GM18520 (cell line): ENCODE results near the gene FAM234B.
"Not testable (repeated sequence)": the region's sequence is repeated elsewhere in the genome, so short reads cannot be mapped to it uniquely, and the experiment has no call there.

ENCODE experiments used
- ATAC-seq: cut with Tn5 transposase; IDR thresholded peaks from one replicate; pipeline ENCODE4 v1.9.1; 2021; ENCODE audit not compliant: unreplicated experiment

The FAM234B gene

GRCh38 chr12:13052421-13052820 is 8.2 kb downstream of the FAM234B start:
- no peak for ATAC-seq

- not testable (repeated sequence) for ATAC-seq
Observed at GRCh38 chr12:13053617-13054016, 9.4 kb downstream of the FAM234B start.

DNA sequence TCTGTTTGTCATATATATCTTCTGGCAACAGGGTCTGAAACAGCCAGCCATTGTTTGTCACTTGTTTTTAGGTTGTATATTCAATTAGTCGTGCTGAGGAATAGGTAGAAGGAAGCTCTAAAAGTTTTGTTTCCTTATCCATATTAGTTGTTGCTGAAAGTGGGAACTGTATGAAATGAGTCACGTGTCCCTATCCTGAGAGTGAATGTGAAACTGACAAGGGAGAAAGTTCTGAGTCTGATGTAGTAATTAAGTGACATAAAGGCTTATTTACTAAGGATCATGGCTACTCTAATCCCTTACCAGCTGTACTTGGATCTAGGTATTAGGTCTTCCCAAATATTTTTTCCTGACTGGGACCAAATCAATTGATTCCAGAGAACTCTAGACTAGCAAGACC is 16.4 kb downstream of the FAM234B start:
- no peak for ATAC-seq

DNA sequence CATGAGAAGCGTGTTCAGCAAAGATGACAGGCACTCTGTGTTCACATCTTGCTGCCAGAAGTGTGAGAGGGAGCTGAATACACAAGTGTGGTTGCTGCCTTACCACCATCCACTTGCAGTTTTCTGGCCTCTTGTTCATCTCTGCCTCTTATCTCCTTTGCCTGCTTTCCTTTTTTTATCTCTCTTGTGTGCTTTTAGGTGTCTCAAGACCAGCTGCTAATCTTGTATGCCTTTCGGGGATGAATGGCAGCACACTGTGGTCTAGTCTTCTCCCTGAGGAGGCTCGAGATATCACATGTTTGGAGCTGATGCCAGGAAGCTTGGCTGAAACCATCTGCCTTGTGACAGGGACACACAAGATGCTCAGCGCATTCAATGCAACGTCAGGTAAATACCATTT is 17.2 kb downstream of the FAM234B start:
- no peak for ATAC-seq

GRCh38 chr12:13062669-13063068 is 18.5 kb downstream of the FAM234B start:
- ATAC-seq: no peak

DNA sequence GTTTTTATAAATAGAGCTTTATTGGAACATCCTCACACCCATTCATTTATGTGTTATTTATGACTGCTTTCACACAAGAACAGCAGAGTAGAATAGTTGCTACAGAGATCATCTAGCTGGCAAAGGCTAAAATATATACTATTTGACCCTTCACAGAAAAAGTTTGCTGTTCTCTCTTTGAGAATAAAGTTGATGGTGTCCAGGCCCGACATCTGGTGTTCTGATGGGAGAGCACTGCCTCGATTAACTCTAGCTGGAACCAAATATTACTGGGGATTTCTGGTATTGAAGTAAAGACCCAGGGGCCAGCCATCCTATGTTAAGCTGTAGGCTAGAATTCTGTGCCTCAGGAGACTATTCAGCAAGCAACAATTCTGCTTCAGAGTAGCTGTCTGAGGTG is 21.8 kb downstream of the FAM234B start:
- ATAC-seq: no peak

DNA sequence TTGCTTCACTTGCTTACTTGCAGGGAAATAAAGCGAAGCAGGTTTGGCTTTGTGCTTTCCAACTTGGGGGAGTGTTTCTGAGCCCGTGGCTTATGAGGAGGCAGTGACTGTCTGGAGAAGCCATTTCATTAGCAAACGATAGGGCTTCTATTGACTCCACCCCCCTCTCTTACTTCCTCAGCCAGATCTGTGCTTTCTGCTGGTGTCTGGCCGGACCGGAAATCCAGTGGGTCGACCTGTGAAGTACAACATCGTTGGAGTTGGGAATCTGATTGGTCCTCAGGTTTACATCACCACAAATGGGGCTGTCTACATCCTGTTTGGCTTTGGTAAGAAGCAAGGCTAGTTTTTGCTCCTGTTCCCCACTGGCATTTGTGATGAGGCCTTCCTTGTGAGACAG is 22.3 kb downstream of the FAM234B start:
- no peak for ATAC-seq

DNA sequence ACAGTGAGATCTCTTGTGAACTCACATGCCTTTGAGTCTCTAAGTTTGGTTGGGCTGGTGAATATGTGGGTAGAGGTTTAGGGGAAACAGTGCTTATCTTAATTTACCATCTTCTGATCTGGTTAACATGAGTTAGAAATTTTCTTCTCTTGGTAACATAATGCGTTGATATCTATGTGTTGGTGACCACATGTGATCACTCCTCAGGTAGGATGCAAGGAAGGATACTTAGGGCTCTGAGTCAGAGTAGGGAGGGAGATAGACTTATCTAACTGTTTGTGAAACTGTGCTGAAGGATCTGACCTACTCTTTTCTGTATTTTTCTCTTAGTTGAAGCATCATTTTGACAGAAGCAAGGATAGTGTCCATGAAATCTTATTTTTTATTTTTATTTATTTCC is 23.1 kb downstream of the FAM234B start:
- ATAC-seq: no peak

DNA sequence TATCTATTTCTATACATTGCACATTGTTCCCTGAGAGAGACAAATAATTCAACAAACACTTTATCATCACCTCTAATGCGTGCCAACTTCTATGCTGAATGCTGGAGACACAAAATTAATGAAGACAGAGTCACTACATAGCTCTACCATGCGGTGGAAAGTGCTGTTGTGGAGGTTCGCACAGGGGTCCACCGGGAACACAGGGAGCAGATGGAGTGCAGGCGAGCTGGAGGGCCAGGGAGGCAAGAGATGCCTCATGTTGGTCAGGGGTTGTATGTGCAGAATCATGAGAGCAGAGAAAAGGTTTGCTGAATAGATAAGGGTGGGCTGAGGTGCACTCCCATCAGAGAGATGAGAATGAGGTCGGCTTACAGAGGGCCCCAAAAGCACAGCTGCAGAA is 25.2 kb downstream of the FAM234B start:
- ATAC-seq: no peak

GRCh38 chr12:13071305-13072280 is 27.4 kb downstream of the FAM234B start:
- ATAC-seq: no peak

DNA sequence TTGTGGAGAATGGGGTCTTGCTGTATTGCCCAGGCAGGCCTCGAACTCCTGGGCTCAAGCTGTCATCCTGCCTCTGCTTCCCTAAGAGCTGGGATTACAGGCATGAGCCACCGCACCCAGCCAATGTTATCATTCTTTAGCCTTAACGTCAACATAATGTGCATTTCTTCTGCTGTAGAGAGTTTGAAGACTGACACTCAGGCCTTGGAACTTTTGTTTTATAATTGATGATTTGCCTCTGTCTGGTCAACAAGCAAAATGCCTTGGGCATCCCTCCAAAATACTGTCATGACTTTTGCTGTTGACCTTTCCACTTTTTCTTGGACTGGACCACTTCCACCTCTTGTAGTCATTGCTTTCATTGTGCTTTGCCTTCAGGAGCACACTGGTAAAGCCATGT is 29.0 kb downstream of the FAM234B start:
- ATAC-seq: no peak

DNA sequence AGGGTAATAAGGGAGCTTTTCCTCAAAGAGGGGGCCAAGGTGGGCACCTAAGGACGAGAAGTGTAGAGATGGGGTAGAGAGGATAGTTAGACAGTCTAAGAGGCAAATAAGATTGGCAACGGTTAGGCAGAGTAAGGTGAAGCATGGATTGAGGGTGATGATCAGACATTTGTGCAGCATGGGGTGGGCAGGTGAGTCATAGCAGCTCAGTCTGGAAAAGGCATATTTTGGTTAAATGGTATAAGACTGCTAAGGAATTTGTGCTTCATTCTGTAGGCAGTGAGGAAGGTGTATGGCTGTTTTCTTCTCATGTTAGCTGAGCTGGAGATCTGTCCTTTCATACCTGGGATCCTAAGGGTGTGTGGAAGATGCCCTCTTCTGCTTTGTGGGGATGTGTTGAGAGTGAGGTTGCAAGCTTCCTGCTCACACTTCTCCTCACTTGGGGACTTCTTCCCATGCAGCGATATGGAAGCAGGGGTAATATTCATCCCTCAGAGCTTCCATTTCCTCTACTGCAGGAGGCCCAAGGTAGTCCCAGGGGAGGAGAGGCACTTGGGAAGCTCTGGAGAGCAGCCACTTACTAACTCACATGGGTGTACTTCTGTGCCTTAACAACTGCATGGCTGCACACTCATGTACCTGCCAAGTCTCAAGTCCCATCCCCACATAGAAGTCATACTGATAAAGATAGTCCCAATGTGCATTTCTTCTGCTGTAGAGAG is 30.4 kb downstream of the FAM234B start:
- ATAC-seq: no peak

DNA sequence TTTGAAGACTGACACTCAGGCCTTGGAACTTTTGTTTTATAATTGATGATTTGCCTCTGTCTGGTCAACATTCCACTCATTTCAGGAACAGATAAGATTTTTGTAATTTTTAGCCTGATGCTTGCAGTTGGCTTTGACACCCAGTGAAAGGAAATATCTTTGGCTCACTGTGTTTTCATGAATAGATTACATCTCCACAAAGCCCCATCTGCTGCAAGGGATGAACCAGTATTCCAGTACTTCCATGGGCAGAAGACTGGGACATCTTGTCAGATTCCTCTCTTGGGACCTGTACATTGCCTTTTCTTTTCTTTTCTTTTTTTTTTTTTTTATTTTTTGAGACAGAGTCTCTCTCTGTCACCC is 30.9 kb downstream of the FAM234B start:
- ATAC-seq: no peak

GRCh38 chr12:13075786-13076570 is 31.8 kb downstream of the FAM234B start:
- ATAC-seq: no peak

- no peak for ATAC-seq
Observed at GRCh38 chr12:13079440-13079906, 35.3 kb downstream of the FAM234B start.

GRCh38 chr12:13080266-13080665 is 36.1 kb downstream of the FAM234B start:
- no peak for ATAC-seq

GRCh38 chr12:13082861-13083260 is 38.7 kb downstream of the FAM234B start:
- ATAC-seq: no peak

- not testable (repeated sequence) for ATAC-seq
Observed at GRCh38 chr12:13083638-13084037, 39.5 kb downstream of the FAM234B start.

- ATAC-seq: no peak
Observed at GRCh38 chr12:13084898-13085640, 40.9 kb downstream of the FAM234B start.

GRCh38 chr12:13085968-13086686 is 41.9 kb downstream of the FAM234B start:
- ATAC-seq: no peak
